ENCODE measurements around the gene CERS3.

CERS3 gene

DNA sequence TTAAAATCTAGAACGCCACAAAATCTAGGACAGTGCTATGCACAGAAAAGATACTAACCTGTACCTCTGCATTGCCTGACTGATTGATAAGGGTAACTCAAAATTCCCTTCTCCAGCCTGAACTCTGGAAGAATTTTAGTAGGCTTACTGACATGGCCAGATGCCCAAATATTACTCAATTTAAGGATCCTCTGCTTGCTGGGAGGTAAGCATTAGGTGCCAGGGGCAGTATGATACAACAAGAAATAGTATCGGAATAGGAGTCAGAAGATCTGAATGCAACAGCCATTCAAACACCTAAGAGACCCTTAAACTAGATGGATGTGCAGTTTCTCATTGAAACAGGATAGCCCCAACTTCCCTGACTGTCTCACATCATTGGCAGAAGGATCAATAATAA, 45.4 kb downstream of the CERS3 start:
- TF ChIP-seq CTCF (IDR thresholded peaks at IDR 0.05; ENCODE audit: borderline replicate concordance, control extremely low read depth, extremely low read depth, insufficient read depth, missing control alignments): no peak
- no peak for DNase-seq (ENCODE audit: low spot score)
- in situ Hi-C loops (cut with MboI; ENCODE audit: low sequenced_read_pairs, unreplicated experiment): no loop called here

- DNase-seq (ENCODE audit: low spot score): no peak
- in situ Hi-C loops (cut with MboI; ENCODE audit: low sequenced_read_pairs, unreplicated experiment): no loop called here
- no peak for TF ChIP-seq CTCF (IDR thresholded peaks at IDR 0.05; ENCODE audit: borderline replicate concordance, control extremely low read depth, extremely low read depth, insufficient read depth, missing control alignments)
Observed at GRCh38 chr15:100476805-100477204, 51.9 kb downstream of the CERS3 start.

DNA sequence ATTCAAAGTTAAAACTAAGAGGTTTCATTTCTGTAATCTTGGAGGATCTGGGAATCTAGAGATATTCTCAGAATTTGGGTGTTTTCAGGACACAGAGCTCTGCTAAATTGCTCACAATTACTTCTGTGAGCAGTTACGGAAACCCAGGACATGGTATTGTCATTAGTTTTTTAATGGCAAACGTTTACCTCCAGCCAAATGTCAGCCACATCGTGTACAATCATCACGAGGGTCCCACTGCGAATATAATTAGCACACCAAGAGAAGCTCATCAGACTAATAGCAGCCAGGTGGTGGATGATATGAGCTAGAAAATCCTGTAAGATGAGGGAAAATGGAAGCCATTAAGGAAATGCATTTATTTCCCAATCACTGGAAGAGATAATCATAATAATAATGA, 56.0 kb downstream of the CERS3 start:
- no peak for TF ChIP-seq CTCF (IDR thresholded peaks at IDR 0.05; ENCODE audit: borderline replicate concordance, control extremely low read depth, extremely low read depth, insufficient read depth, missing control alignments)
- DNase-seq (ENCODE audit: low spot score): no peak
- in situ Hi-C loops (cut with MboI; ENCODE audit: low sequenced_read_pairs, unreplicated experiment): no loop called here

DNA sequence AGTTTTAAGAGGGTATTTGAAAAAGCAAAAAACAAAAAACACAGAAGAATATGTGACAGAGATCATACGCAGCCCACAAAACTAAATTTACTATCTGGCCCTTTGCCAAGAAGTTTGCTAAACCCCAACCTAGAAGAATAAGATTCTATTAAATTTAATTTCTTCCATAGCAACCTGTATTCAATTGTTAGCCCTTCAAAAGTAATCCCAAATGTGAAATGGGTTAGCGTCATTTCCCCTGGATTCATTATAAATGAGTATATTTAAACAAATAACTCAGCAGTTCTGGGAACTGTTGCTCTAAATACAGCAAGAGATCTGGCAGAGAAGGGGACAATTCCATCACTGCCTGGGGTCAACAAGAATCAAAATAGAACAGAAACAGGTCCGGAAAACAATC, 56.8 kb downstream of the CERS3 start:
- no peak for DNase-seq (ENCODE audit: low spot score)
- TF ChIP-seq CTCF (IDR thresholded peaks at IDR 0.05; ENCODE audit: borderline replicate concordance, control extremely low read depth, extremely low read depth, insufficient read depth, missing control alignments): no peak
- in situ Hi-C loops (cut with MboI; ENCODE audit: low sequenced_read_pairs, unreplicated experiment): no loop called here

DNA sequence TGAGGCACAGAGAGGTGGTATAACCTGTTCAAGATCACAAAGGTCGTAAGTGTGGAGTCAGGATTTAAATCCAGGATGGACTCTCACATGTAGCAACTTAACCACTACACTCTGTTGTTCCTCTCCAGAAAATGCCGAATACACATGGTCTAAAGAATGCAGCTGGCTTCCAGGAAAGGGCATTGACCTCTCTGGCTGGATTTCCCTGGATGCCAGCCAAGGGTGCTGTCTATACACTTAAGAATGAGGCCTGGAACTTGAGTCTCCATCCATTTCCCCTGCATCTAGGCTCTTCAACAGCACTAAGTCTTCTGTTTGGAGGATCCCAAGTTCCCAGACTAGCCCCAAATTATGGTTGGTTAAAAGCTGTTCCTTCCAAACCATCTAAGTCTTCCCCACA, 60.5 kb downstream of the CERS3 start:
- in situ Hi-C loops (cut with MboI; ENCODE audit: low sequenced_read_pairs, unreplicated experiment): no loop called here
- no peak for TF ChIP-seq CTCF (IDR thresholded peaks at IDR 0.05; ENCODE audit: borderline replicate concordance, control extremely low read depth, extremely low read depth, insufficient read depth, missing control alignments)
- DNase-seq (ENCODE audit: low spot score): no peak

- in situ Hi-C loops (cut with MboI; ENCODE audit: low sequenced_read_pairs, unreplicated experiment): no loop called here
- no peak for DNase-seq (ENCODE audit: low spot score)
- TF ChIP-seq CTCF (IDR thresholded peaks at IDR 0.05; ENCODE audit: borderline replicate concordance, control extremely low read depth, extremely low read depth, insufficient read depth, missing control alignments): no peak
Observed at GRCh38 chr15:100466073-100466472, 62.7 kb downstream of the CERS3 start.

DNA sequence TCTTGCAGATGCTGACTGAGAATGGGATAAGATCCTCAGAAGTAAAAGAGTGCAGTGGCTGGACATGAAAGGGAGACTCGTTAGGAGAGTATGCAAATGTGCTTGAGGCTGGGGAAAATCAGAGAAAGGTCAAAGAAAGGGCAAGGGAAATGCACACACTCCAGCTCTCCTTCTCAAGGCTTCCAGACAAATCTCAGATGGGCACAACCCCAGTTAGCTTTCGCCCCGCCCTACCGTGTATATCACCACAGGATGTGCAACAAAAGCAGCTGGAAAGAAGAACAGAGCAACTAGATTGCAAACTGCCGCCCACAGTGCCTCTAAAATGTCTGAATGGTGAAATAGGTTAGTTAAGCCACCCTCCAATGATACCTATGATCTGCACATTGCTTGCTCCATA, 63.9 kb downstream of the CERS3 start:
- TF ChIP-seq CTCF (IDR thresholded peaks at IDR 0.05; ENCODE audit: borderline replicate concordance, control extremely low read depth, extremely low read depth, insufficient read depth, missing control alignments): no peak
- DNase-seq (ENCODE audit: low spot score): no peak
- in situ Hi-C loops (cut with MboI; ENCODE audit: low sequenced_read_pairs, unreplicated experiment): no loop called here

Data from GM13976 (cell line).